A673 (cell line): ENCODE data around the gene UGT2B11. TPM values are rescaled to one million over a fixed set of nuclear protein-coding genes. Genes with fewer than 3 reads are reported as not detected.
"Not testable (repeated sequence)": the region's sequence is repeated elsewhere in the genome, so short reads cannot be mapped to it uniquely, and the experiment has no call there.

Source experiments
- Bru-seq: library from RNA; stranded (reverse); fragments of 400-500 nt; gene quantifications from one replicate; lab custom pipeline; 2021; lab: Mats Ljungman, UMichigan
- BruChase-seq, 2 experiments: library from RNA; stranded (reverse); fragments of 400-500 nt; gene quantifications; one replicate each; lab custom pipeline; 2021; lab: Mats Ljungman, UMichigan
- BruUV-seq: library from RNA; stranded (reverse); fragments of 400-500 nt; replicated peaks from 2 replicates; lab custom pipeline; 2021; lab: Mats Ljungman, UMichigan
- CTCF ChIA-PET: fragments of 300-600 bp; sonication (Branson Sonifier 250); formaldehyde crosslinking; loops from one replicate; lab custom pipeline; 2022; ENCODE audit warnings: antibody characterized with exemption; lab: Charles Lee
- POLR2A ChIA-PET: fragments of 300-600 bp; sonication (Branson Sonifier 250); formaldehyde crosslinking; loops from one replicate; lab custom pipeline; 2022; ENCODE audit warnings: antibody characterized with exemption; ENCODE audit not compliant: low non-redundant PET; lab: Charles Lee
- DNase-seq: peaks from one replicate; pipeline ENCODE4 v3.0.0-alpha.2; 2015; ENCODE audit warnings: low spot score
- H3K27ac ChIP-seq: fragments of 200-600 bp; sonication (generic); 2 replicates; pipeline ENCODE4 v1.5.1; 2016; ENCODE audit warnings: mixed run types, low read depth, mild to moderate bottlenecking, mixed read lengths, antibody characterized with exemption, low read length; ENCODE audit not compliant: poor library complexity, severe bottlenecking
- H3K27me3 ChIP-seq: fragments of 200-600 bp; sonication (generic); replicated peaks from 2 replicates; pipeline ENCODE4 v1.6.1; 2017; ENCODE audit warnings: mixed run types, low read depth, mild to moderate bottlenecking, mixed read lengths, antibody characterized with exemption, low read length; ENCODE audit not compliant: insufficient read depth, poor library complexity
- H3K36me3 ChIP-seq: fragments of 200-600 bp; sonication (generic); 2 replicates; pipeline ENCODE4 v1.6.1; 2016; ENCODE audit warnings: mixed run types, mild to moderate bottlenecking, mixed read lengths, antibody characterized with exemption, low read length; ENCODE audit not compliant: insufficient read depth, poor library complexity, severe bottlenecking
- H3K4me1 ChIP-seq: fragments of 200-600 bp; sonication (generic); 2 replicates; pipeline ENCODE4 v1.6.1; 2017; ENCODE audit warnings: mixed run types, mild to moderate bottlenecking, mixed read lengths, antibody characterized with exemption, low read length; ENCODE audit not compliant: insufficient read depth, poor library complexity, severe bottlenecking
- H3K4me3 ChIP-seq: fragments of 200-600 bp; sonication (generic); 2 replicates; pipeline ENCODE4 v1.5.1; 2016; ENCODE audit warnings: low read depth, mixed run types, mild to moderate bottlenecking, mixed read lengths, low read length; ENCODE audit not compliant: poor library complexity, severe bottlenecking
- H3K9me3 ChIP-seq: fragments of 200-600 bp; sonication (generic); 2 replicates; pipeline ENCODE4 v1.6.1; 2016; ENCODE audit warnings: mixed run types, low read depth, mild to moderate bottlenecking, mixed read lengths, antibody characterized with exemption, low read length; ENCODE audit not compliant: poor library complexity, severe bottlenecking
- CTCF ChIP-seq: fragments of 300-800, 200-600 bp; sonication (generic); conservative IDR thresholded peaks from 2 replicates; pipeline ENCODE4 v1.5.1; 2017; ENCODE audit warnings: low read depth, mild to moderate bottlenecking, antibody characterized with exemption, low read length, moderate library complexity, mixed read lengths
- EZH2 ChIP-seq: fragments of 200-600 bp; sonication (generic); IDR thresholded peaks from 2 replicates; pipeline ENCODE4 v1.6.1; 2017; ENCODE audit warnings: borderline replicate concordance, low read depth, mild to moderate bottlenecking, mixed read lengths, antibody characterized with exemption, low read length; ENCODE audit not compliant: poor library complexity, severe bottlenecking
- intact Hi-C: fragments of 100-400 bp; cut with micrococcal nuclease; formaldehyde crosslinking; loops from one replicate; pipeline ENCODE4 v1.10.0; 2022; ENCODE audit not compliant: unreplicated experiment
- long read RNA-seq: library from polyadenylated mRNA; stranded (forward); transcript quantifications from one replicate; pipeline ENCODE4 v2.0.0, GENCODE V29; 2022
- total RNA-seq: library from RNA; stranded (reverse); gene quantifications from 2 replicates; pipeline ENCODE4 v1.2.3, GENCODE V29; 2021

Gene UGT2B11
- total RNA-seq (not detected in 2 replicates), Bru-seq, nascent RNA (not detected), BruChase-seq, experiment 1, labeled RNA remaining after a 2-hour chase (not detected), BruChase-seq, experiment 2, labeled RNA remaining after a 6-hour chase (not detected)
- long read RNA-seq = 0 reads

- ChIA-PET CTCF (no interaction called here), POLR2A (no interaction called here)
- TF ChIP-seq EZH2 (no peak), CTCF (no peak)
- BruUV-seq = no TSS peak
- intact Hi-C loops = no loop called here
- H3K4me3 ChIP-seq = no peak within 1 kb of the TSS
- no peaks in the 10 kb centered on the region for H3K9me3 ChIP-seq
- DNase-seq = no peak
- H3K36me3 ChIP-seq = no peaks in the 10 kb centered on the region
- H3K27me3 ChIP-seq = no peaks in the 10 kb centered on the region
- H3K4me1 ChIP-seq = no peaks in the 10 kb centered on the region
- no peak within 1 kb of the TSS for H3K27ac ChIP-seq
These were observed at the start of gene UGT2B11 for GRCh38 chr4:69214716-69215115. UGT2B11 (minus strand) TSS chr4:69214748; CDS start chr4:69214722, 26 bp downstream.

GRCh38 chr4:69253147-69253772 is 38.7 kb upstream of the UGT2B11 start:
- intact Hi-C loops, CTCF ChIA-PET, H3K4me1 ChIP-seq, H3K9me3 ChIP-seq, H3K4me3 ChIP-seq, H3K27me3 ChIP-seq, POLR2A ChIA-PET, DNase-seq, H3K27ac ChIP-seq, BruUV-seq, H3K36me3 ChIP-seq: not testable (repeated sequence)

GRCh38 chr4:69250884-69251283 is 36.3 kb upstream of the UGT2B11 start:
- BruUV-seq, H3K4me3 ChIP-seq, H3K27ac ChIP-seq, DNase-seq, H3K4me1 ChIP-seq, intact Hi-C loops, POLR2A ChIA-PET, H3K9me3 ChIP-seq, CTCF ChIA-PET, H3K27me3 ChIP-seq, H3K36me3 ChIP-seq: not testable (repeated sequence)

- POLR2A ChIA-PET, CTCF ChIA-PET, BruUV-seq: not testable (repeated sequence)
These were observed 28.2 kb upstream of the UGT2B11 start for GRCh38 chr4:69242562-69243240.

GRCh38 chr4:69241746-69242145 is 27.2 kb upstream of the UGT2B11 start:
- H3K9me3 ChIP-seq, POLR2A ChIA-PET, H3K4me3 ChIP-seq, H3K4me1 ChIP-seq, CTCF ChIA-PET, intact Hi-C loops, BruUV-seq, H3K27ac ChIP-seq, DNase-seq, H3K27me3 ChIP-seq, H3K36me3 ChIP-seq: not testable (repeated sequence)

More at GRCh38 chr4:69242562-69243240, 28.2 kb upstream of the UGT2B11 start:
- H3K27me3 ChIP-seq, H3K4me1 ChIP-seq, H3K27ac ChIP-seq, H3K4me3 ChIP-seq, H3K9me3 ChIP-seq, DNase-seq, intact Hi-C loops, H3K36me3 ChIP-seq: not testable (repeated sequence)

- H3K27me3 ChIP-seq, H3K27ac ChIP-seq, H3K4me3 ChIP-seq, intact Hi-C loops, BruUV-seq, CTCF ChIA-PET, H3K36me3 ChIP-seq, POLR2A ChIA-PET, H3K4me1 ChIP-seq, DNase-seq, H3K9me3 ChIP-seq: not testable (repeated sequence)
These were observed 26.2 kb upstream of the UGT2B11 start for GRCh38 chr4:69240787-69241186.
